HG03135 (cell line): Measurements from ENCODE around the gene NBEA.
"Not testable (repeated sequence)": the region's sequence is repeated elsewhere in the genome, so short reads cannot be mapped to it uniquely, and the experiment has no call there.

Source experiments
- ATAC-seq: cut with Tn5 transposase; IDR thresholded peaks from one replicate; pipeline ENCODE4 v1.9.1; 2021; ENCODE audit warnings: mild to moderate bottlenecking, moderate library complexity; ENCODE audit not compliant: unreplicated experiment

The NBEA gene

GRCh38 chr13:34941835-34942731 lies at the start of gene NBEA:
TSS of gene NBEA (plus strand) at chr13:34942270. CDS start at chr13:34942821, 551 bp downstream.
- ATAC-seq, result peak; percentile 78

- no peak for ATAC-seq
Measured at GRCh38 chr13:34894756-34895155, 47.3 kb upstream of the NBEA start.

- no peak for ATAC-seq
Measured at GRCh38 chr13:34897220-34897619, 44.9 kb upstream of the NBEA start.

GRCh38 chr13:34899888-34900287 lies 42.2 kb upstream of the NBEA start:
- no peak for ATAC-seq

DNA sequence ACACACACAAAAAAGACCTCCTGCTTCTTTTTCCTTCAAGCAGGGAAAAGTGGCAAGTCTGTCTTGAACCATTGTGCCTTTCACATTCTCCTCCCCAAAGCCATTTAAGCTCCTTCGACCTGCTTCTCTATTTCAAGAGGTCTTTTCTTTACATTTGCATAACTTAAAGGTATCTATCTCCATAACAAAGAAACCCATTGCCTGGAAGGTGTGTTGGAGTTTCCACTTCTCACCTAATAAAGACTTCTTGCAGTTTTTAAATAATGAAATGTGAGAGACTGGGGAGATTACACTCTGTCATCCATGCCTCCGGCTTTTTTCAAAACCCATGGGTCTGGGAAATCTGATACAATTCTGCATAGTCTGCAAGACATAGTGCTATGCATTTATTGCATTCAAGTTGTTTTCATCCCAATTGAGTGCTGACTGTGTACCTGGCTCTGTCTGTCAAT lies 41.8 kb upstream of the NBEA start:
- no peak for ATAC-seq

DNA sequence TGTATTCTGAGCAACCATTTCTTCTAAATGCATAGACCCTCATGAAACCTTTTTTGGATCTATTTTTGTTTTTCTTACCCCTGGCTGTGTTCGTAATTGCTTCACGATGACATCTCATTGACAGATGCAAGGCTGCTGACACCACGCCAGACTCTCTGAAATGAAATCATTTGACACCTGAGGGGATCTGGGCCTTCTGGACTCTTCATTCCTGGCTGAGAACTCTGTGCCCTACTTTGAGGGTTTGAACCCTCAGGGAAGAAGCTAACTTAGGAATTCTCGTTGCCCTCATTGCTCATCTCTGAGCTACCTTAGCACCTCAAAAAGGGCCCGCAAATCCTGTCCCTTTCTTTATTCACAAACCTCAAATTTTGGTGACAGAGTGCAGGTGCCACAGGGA lies 40.5 kb upstream of the NBEA start:
- no peak for ATAC-seq

- no peak for ATAC-seq
Measured at GRCh38 chr13:34911159-34911558, 30.9 kb upstream of the NBEA start.

DNA sequence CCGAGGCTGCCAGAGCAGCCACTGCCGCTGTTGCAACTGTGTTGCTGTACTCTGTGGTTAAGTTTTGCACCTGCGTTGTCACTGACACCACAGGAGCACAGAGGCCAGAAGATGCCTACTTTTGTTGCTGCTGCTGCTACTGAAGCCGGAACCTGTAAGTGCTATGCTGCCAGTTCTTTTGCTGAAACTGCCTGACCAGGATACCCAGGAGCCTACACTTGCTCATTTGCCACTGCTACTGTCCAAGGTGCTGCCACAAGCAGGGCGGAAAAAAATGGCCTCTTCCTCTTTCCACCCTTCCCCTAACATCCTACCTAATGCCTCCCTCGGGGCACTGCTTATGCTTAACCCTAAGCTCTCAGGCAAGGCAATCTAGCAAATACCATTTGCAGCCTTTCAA lies 29.0 kb upstream of the NBEA start:
- no peak for ATAC-seq

DNA sequence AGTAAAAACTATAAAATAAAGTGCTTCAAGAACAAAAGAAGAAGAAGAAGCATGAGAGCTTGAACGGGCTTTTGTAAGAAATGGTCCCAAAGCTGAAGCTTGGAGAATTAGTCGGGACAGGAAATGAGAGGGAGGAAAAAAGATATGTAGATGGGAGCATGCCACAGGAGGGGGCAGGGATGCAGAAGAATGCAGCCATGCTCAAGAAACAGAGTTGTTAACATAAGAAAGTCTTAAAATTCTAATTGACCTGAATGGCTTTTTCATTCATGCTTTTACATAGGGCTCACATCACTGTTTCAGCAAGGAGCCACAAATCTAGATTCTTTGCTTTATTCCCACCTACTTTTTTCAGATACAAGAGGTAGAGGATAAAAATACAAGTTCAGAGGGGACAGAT lies 27.7 kb upstream of the NBEA start:
- ATAC-seq, result no peak

DNA sequence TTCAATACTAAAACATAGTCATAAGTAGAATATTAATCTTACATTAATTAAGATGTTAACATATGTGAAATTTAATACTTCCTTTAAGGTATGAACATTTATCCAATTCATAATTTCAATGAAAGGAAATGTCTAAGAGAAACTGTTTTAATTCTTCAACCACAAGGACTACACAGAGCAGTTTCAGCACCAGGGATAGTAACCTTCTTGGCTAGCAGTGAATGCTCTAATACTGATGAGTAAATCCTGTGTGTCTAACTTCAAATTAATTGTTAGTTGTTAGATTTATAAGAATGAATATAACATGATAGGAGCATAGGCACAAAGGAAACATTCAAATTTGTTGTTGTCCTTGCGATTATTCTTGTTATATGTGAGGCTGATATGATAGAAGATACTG lies 15.6 kb upstream of the NBEA start:
- no peak for ATAC-seq

DNA sequence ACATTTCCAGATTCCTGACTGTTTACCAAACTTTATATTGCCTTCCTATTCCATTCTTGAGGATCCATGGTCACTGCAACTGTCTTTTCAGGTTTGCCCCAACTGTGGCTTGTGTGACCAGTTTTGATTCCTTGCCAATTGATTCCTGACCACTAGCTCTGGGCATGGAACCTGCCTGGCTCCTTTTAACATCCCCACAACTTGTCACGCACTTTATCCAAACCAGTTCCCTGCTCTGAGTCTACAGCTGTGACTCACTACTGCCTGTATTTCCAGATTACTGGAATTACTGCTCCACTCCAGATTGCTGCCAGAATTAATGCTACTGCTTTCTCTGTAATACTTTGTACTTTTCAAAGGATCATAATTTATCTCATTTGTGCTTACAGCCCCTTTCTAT lies 13.4 kb upstream of the NBEA start:
- not testable (repeated sequence) for ATAC-seq

DNA sequence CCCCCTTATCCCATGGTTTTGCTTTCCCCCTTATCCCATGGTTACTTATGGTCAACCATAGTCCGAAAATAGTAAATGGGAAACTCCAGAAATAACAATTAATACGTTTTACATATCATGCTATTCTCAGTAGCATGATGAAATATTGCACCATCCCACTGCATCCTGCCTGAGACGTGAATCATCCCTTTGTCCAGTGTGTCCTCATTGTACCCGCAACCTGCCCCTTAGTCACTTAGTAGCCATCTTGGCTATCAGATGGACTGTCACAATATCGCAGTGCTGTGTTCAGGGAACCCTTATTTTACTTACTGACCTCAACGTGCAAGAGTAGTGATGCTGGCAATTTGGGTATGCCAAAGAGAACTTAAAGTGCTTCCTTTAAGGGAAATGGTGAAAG lies 10.5 kb upstream of the NBEA start:
- no peak for ATAC-seq

GRCh38 chr13:34933349-34933748 lies 8.7 kb upstream of the NBEA start:
- no peak for ATAC-seq

GRCh38 chr13:34933786-34934185 lies 8.3 kb upstream of the NBEA start:
- ATAC-seq, result no peak

- ATAC-seq, result no peak
Measured at GRCh38 chr13:34935841-34936240, 6.2 kb upstream of the NBEA start.

DNA sequence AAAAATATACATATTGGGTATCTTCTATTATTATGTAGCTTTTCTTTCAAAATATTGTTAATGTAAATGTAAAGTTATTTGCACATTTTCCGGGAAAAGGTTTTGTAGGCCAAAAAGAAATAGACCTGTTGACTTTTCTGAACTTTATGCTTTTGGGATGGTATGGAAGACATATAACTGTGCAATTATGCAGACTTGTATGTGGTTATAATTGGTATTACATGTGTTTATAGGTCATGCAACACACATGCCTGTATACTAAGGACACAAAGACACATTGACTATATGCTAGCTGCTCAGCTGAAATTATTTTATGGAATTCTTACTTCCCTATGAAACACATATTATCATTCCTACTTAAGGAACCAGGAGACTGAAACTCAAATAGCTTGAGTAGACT lies 2.3 kb upstream of the NBEA start:
- no peak for ATAC-seq

GRCh38 chr13:34941436-34941834 lies 635 bp upstream of the NBEA start:
- ATAC-seq, result no peak

GRCh38 chr13:34942732-34943435 lies 814 bp downstream of the NBEA start:
- ATAC-seq, result peak; percentile 19

GRCh38 chr13:34943436-34944273 lies 1.6 kb downstream of the NBEA start:
- no peak for ATAC-seq

- no peak for ATAC-seq
Measured at GRCh38 chr13:34944274-34944634, 2.2 kb downstream of the NBEA start.

DNA sequence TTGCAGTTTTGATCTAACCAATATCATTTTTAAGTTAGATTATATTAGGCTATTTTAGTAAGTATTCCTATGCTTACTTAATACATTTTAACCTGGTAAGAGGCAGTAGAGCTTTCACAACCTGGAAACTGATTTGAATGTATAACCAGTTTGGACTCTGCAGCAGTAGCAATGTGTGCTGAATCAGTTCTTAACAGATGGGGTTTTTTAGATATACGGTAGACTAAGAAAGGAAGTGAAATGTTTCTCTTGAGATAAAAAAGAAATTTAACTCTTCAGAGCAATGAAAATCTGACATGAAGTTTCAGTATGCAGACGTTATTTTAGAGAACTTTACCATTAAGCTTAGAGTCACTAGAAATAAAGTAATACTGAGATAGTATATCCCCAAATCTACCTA lies 2.7 kb downstream of the NBEA start:
- ATAC-seq, result no peak
